Colon (tissue), 2 donors: ENCODE data around the gene LIME1.
"Not testable (repeated sequence)": the region's sequence is repeated elsewhere in the genome, so short reads cannot be mapped to it uniquely, and the experiment has no call there.

Source experiments
- FAIRE-seq: peaks from 2 replicates; lab custom pipeline; 2012; peaks lifted over from hg19 to GRCh38; lab: Jason Lieb, UNC
- donor health status: control.
- donor health status: control.

The LIME1 gene

DNA sequence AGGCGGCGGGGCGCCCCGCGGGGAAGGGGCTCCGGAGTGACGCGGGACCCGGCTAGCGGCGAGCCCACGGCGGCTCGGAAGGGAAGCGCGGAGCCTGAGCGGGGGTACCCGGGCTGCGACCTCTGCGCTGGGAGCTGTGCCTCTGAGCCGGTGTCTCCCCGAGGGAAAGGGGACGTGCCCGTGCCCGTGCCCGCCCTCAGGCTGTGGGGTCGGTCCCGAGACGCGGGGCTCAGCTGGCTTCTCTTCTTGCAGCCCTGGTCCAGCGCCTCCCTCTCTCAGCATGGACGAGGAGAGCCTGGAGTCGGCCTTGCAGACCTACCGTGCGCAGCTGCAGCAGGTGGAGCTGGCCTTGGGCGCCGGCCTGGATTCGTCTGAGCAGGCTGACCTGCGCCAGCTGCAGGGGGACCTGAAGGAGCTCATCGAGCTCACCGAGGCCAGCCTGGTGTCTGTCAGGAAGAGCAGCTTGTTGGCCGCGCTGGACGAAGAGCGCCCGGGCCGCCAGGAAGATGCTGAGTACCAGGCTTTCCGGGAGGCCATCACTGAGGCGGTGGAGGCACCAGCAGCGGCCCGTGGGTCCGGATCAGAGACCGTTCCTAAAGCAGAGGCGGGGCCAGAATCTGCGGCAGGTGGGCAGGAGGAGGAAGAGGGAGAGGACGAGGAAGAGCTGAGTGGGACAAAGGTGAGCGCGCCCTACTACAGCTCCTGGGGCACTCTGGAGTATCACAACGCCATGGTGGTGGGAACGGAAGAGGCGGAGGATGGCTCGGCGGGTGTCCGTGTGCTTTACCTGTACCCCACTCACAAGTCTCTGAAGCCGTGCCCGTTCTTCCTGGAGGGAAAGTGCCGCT, 27.9 kb upstream of the LIME1 start:
- FAIRE-seq: no peak

DNA sequence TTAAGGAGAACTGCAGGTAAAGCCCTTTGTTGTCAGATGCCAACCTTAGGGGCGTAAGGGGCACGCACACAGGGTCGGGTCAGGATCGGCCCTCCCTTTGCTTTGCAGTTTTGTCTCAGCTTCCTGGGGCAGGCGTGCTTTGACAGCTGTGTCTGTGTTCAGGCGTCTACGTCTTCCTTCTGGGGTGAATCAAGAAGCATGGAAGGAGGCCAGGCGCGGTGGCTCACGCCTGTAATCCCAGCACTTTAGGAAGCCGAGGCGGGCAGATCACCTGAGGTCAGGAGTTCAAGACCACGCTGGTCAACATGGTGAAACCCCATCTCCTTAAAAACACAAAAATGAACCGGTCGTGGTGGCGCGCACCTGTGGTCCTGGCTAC, 27.3 kb upstream of the LIME1 start:
- FAIRE-seq: no peak

DNA sequence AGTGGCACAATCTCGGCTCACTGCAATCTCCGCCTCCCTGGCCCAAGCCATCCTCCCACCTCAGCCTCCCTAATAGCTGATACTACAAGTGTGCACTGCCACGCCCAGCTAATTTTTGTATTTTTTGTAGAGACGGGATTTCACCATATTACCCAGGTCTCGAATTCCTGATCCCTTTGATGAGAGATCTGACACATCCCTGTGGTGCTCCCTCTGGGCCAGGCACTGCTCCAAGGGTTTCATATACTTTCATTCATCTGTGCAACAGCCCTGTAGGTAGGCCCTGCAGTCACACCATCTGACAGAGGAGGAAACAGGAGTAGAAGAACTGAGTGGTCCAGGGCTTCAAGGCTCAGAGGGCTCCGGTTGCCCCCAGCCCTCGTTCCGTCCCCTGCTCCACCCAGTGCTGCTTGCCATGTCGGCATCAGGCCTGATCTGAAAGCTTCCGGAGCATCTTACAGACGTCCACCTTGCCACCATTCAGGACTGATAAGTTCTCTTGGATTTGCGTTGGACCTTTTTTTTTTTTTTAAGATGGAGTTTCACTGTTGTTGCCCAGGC, 25.3 kb upstream of the LIME1 start:
- no peak for FAIRE-seq

DNA sequence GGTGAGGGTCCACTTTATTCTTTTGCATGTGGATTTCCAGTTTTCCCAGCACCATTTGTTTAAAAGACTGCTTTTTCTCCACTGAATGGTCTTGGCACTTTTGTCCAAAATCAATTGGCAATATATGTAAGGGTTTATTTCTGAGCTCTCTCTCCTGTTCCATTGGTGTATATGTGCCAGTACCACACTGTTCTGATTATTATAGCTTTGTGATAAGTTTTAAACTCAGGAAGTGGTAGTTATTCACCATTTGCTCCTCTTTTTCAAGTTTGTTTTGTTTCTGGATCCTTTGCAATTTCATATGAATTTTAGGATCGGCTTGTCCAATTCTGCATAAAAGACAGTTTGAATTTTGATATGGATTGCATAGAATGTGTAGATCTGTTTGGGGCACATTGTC, 24.3 kb upstream of the LIME1 start:
- no peak for FAIRE-seq

DNA sequence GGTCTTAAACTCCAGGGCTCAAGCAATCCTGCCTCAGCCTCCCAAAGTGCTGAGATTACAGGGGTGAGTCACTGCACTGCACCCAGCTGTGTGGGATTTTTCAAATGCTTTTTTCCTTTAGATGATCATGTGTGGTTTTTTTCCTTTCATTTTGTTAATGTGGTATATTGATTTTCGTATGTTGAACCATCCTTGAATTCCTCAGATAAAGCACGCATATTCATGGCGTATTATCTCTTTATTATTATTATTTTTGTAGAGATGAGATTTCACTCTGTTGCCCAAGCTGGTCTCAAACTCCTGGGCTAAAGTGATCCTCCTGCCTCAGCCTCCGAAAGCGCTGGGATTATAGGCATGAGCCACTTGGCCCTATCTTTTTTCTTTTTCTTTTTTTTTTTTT, 21.6 kb upstream of the LIME1 start:
- no peak for FAIRE-seq

DNA sequence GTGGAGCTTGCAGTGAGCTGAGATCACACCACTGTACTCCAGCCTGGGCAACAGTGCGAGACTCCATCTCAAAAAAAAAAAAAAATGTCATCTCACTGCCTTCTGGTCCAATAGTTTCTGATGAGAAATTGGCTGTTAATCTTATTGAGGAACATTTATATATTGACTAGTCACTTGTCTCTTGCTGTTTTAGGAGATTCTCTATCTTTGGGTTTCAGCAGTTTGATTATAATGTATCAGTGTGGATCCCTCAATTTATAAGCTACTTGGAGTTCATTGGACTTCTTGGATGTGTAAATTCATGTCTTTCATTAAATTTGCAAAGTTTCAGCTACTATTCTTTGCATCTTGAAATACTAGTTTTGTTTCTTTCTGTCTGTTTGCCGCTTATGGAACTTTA, 17.5 kb upstream of the LIME1 start:
- FAIRE-seq: no peak

DNA sequence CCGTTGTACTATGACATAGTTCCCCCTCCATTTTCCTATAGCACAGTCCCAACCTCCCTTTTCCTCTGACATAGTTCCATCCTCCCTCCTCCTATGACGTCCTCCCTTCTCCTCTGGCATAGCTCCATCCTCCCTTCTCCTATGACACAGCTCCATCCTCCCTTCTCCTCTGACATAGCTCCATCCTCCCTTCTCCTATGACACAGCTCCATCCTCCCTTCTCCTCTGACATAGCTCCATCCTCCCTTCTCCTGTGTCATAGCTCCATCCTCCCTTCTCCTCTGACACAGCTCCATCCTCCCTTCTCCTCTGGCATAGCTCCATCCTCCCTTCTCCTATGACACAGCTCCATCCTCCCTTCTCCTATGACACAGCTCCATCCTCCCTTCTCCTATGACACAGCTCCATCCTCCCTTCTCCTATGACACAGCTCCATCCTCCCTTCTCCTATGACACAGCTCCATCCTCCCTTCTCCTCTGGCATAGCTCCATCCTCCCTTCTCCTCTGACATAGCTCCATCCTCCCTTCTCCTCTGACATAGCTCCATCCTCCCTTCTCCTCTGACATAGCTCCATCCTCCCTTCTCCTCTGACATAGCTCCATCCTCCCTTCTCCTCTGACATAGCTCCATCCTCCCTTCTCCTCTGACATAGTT, 13.4 kb upstream of the LIME1 start:
- FAIRE-seq: not testable (repeated sequence)

DNA sequence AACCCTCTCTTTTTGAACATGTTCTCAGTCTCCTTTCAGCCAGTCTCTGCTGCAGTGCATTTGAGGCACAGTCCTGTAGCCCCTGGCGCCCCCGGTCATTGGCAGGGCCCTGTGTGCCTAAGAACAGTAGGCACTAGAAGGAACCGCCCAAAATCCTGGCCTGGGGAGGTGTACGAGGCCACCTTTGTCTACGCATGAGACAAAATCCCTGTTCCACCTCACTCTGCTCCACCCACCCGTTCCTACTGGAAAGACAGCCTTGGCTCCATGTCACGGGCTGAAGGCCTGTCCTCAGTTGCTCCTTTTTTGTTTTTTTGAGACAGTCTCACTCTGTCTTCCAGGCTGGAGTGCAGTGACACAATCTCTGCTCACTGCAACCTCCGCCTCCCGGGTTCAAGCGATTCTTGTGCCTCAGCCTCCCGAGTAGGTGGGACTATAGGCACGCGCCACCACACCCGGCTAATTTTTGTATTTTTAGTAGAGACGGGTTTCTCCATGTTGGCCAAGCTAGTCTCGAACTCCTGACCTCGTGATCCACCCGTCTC, 6.2 kb upstream of the LIME1 start:
- not testable (repeated sequence) for FAIRE-seq

DNA sequence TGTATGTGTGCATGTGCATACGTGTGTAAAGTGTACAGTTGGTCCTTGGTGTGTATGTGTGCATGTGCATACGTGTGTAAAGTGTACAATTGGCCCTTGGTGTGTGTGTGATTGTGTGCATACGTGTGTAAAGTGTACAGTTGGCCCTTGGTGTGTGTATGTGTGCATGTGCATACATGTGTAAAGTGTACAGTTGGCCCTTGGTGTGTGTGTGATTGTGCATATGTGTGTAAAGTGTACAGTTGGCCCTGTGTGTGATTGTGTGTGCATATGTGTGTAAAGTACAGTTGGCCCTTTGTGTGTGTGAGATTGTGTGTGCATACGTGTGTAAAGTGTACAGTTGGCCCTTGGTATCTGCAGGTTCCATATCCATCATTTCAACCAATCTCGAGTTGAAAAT, 5.1 kb upstream of the LIME1 start:
- no peak for FAIRE-seq

DNA sequence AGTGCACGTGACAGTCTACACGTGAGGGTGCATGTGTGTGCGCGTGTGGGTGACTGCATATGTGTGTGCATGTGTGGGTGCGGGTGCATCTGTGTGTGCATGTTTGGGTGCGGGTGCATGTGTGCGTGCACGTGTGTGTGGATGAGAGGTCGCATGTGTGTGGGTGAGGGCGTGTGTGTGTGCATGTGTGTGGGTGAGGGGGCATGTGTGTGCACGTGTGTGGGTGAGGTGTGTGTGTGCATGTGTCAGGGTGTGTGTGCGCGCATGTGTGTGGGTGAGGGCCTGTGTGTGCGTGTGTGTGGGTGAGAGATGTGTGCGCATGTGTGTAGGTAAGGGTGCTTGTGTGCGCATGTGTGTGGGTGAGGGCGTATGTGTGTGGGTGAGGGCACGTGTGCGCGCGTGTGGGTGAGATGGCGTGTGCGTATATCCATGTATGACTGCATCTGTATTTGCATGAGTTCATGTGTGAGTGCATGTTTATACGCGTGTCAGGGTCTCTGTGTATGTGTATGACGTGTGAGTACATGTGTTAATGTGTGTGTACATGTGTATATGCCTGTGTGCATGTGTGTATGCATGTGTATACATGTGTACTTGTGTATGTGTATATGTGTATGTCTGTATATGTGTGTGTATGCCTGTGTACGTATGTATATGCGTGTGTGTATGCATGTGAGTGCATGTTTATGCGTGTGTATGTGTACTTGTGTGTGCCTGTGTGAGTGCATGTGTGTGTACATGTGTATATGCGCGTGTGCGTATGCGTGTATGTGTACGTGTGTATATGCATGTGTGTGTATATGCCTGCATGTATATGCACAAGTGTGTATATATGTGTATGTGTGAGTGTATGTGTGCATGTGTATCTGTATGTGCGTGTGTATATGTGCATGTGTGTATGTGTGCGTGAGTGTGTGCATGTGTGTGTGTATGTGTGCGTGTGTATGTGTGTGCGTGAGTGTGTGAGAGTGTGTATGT, 4.1 kb upstream of the LIME1 start:
- no peak for FAIRE-seq

DNA sequence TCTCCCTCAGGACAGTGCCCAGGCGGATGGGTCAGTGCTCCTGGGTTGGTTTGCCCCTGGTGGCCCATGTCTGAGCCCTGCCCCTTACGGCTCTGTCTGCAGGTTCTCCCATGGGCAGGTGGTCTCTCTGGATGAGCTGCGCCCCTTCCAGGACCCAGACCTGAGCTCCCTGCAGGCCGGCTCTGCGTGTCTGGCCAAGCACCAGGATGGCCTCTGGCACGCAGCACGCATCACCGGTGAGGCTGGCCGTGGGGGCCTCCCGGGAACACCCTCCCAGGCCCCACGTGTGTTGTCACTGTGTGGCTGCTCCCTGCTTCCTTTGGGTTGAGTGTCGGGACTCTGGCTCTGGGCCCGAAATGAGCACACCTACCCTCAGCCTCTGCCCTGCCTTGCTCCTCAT, 3.3 kb upstream of the LIME1 start:
- FAIRE-seq: no peak

DNA sequence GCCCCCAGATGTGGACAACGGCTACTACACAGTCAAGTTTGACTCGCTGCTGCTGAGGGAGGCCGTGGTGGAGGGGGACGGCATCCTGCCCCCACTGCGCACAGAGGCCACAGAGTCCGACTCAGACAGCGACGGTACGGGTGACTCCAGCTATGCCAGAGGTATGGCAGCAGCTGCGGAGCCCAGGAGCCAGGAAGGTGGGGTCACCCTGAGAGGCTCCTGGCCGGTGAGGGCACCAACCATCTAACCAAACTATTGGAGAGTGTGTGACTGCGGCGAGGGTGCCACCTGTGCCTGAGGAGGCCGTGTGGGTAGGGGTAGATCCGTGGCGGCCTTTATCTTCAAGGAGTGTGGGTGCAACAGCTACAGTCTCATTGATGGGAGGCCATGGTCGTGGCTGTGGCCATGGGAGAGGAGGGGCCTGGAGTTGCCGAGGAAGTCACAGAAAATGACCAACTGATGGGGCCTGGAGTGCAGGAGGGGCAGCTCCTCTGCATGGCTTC, 2.8 kb upstream of the LIME1 start:
- FAIRE-seq: no peak

DNA sequence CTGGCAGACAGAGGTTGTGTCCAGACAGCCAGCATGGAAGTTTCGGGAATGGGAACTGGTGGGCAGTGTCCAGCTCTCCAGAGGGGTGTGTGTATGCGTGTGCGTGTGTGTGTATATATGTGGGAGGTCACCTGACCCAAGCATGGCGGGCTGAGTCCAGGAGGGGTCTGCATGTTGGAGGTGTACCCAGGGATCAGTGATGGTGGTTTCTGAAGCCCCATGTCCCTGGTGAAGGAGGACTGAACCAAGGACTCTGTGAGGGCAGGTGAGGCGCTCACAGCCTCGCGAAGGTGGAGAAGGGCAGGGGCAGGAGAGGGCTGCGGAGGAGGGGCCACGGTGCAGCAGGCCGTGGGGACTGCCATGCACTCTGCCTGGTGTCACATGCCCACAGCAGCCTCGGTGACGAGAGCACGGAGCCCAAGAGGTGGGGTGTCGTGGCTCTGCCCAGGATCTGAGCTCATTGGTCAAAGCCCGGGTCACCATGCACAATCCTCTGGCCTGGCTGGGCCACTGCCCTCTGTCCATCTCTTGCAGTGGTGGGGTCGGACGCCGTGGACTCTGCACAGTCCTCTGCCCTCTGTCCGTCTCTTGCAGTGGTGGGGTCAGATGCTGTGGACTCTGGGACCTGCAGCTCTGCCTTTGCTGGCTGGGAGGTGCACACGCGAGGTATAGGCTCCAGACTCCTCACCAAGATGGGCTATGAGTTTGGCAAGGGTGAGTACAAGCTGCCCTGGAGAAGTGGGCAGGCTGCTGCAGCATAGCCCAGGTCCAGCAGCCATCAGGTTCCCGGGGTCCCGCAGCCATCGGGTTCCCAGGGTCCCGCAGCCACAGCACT, 2.1 kb upstream of the LIME1 start:
- FAIRE-seq: no peak

DNA sequence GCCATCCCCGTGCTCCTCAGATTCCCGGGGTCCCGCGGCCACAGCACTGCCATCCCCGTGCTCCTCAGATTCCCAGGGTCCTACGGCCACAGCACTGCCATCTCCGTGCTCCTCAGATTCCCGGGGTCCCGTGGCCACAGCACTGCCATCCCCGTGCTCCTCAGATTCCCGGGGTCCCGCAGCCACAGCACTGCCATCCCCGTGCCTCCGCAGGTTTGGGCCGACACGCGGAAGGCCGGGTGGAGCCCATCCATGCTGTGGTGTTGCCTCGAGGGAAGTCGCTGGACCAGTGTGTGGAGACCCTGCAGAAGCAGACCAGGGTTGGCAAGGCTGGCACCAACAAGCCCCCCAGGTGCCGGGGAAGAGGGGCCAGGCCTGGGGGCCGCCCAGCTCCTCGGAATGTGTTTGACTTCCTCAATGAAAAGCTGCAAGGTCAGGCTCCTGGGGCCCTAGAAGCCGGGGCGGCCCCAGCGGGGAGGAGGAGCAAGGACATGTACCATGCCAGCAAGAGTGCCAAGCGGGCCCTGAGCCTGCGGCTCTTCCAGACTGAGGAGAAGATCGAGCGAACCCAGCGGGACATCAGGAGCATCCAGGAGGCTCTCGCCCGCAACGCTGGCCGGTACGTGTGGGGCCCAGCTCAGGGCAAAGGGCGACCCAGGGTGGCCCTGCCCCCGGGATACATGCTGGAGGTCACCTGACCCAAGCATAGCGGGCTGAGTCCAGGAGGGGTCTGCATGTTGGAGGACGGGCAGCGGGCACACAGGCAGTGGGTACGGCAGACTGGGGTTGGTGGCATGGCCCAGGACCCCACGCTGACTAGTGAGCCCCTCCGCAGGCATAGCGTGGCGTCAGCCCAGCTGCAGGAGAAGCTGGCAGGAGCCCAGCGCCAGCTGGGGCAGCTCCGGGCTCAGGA, 1.3 kb upstream of the LIME1 start:
- no peak for FAIRE-seq

DNA sequence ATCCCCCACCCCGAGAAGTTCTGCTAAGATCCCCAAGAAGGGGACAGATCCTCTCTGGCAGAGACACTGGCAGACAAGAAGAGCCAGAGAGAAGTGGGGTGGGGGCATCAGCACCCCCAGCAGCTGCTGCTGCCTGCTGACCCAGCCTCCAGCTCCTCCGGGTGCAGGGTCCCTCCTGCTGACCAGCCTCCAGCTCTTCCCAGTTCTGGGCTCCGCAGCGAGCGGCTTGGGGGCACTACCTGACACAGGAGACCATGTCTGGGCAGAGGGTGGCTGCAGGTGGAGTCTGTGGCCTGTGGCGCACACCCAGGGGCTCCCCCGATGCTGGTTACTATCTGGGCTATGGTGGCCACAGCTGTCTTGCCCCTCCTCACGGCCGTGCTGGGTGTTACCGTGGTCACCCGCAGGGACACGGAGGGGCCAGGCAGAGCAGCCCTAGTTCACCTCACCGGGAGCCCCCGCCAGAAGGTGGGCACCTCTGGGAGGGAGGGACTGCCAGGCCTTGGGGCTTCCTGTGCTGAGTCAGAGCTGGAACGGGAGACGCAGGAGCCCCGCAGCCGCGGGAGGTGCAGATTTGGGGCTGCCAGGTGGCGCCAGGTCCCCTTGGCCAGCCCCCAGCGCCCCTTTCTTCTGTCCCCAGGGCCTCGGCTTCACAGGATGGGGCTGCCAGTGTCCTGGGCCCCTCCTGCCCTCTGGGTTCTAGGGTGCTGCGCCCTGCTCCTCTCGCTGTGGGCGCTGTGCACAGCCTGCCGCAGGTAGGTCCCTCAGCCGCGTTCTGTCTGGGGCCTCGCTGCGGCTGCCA, 630 bp downstream of the LIME1 start:
- FAIRE-seq: no peak

DNA sequence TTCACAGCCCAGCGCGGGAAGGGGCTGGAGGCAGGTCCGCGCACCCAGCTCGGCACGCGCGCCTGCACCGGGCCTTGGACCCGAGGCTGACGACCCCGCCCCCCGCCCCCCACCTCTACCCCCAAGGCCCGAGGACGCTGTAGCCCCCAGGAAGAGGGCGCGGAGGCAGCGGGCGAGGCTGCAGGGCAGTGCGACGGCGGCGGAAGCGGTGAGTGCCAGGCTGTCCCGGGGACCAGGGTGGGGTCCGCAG, 1.2 kb downstream of the LIME1 start:
- no peak for FAIRE-seq

DNA sequence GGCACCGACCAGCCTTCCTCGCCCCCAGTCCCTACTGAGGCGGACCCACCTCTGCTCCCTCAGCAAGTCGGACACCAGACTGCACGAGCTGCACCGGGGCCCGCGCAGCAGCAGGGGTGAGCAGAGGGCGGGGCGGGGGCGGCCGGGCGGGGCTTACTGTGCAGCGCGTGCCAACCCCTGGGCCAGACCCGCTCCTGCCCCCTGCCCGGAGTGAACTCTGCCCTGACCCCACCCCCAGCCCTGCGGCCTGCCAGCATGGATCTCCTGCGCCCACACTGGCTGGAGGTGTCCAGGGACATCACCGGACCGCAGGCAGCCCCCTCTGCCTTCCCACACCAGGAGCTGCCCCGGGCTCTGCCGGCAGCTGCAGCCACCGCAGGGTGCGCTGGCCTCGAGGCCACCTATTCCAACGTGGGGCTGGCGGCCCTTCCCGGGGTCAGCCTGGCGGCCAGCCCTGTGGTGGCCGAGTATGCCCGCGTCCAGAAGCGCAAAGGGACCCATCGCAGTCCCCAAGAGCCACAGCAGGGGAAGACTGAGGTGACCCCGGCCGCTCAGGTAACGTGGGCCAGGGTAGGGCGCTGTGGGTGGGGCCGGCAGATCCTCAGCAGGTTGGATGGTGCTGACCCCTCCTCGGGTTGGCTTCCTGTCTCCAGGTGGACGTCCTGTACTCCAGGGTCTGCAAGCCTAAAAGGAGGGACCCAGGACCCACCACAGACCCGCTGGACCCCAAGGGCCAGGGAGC, 1.7 kb downstream of the LIME1 start:
- FAIRE-seq: no peak

DNA sequence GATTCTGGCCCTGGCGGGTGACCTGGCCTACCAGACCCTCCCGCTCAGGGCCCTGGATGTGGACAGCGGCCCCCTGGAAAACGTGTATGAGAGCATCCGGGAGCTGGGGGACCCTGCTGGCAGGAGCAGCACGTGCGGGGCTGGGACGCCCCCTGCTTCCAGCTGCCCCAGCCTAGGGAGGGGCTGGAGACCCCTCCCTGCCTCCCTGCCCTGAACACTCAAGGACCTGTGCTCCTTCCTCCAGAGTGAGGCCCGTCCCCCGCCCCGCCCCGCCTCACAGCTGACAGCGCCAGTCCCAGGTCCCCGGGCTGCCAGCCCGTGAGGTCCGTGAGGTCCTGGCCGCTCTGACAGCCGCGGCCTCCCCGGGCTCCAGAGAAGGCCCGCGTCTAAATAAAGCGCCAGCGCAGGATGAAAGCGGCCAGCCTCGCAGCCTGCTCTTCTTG, 2.2 kb downstream of the LIME1 start:
- no peak for FAIRE-seq
